NT2/D1 (cell line): ENCODE measurements around the gene MUC5AC.

Experiments
- YY1 ChIP-seq: IDR thresholded peaks from 2 replicates; pipeline ENCODE4 v1.6.1; 2011; ENCODE audit not compliant: insufficient read length, insufficient read depth
- ZNF274 ChIP-seq: IDR thresholded peaks from 2 replicates; pipeline ENCODE4 v1.6.1; 2011; ENCODE audit warnings: mild to moderate bottlenecking, low read depth, low read length

DNA sequence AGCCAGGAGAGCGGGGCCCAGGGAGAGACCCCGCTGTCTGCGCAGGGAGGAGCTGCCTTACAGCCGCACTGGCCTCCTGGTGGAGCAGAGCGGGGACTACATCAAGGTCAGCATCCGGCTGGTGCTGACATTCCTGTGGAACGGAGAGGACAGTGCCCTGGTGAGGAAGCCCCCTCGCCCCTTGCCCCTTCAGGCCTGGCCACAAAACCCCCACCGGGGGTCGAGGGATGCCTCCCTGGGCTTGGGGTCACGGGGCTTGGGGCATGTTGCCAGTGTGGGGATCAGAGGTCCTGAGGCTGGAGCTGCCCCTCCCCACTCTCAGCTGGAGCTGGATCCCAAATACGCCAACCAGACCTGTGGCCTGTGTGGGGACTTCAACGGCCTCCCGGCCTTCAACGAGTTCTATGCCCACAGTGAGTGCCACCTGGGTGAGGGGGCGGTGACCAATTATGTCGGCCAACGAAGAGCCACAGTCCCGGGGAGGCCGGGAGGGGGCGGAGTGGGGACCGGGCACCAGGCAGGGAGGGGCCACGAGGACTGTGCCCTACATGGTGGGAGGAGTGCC lies 69.3 kb downstream of the MUC5AC start:
- no peak for TF ChIP-seq YY1
- no peak for TF ChIP-seq ZNF274
